ENCODE measurements around the gene FOXF1.

- TF ChIP-seq POLR2A (IDR thresholded peaks at IDR 0.05; ENCODE audit: low read depth, low read length), result no peak
- TF ChIP-seq TAF1 (IDR thresholded peaks at IDR 0.05; ENCODE audit: borderline replicate concordance, low read depth, low read length), result no peak
Observed at GRCh38 chr16:86537486-86537885, 27.2 kb downstream of the FOXF1 start.

Measured in GM12892 (cell line).